Ishikawa (cell line): Measurements from ENCODE around the gene NLK.

ENCODE experiments used
- CEBPB ChIP-seq: IDR thresholded peaks from 2 replicates; pipeline ENCODE4 v1.6.1; 2012
- CREB1 ChIP-seq: IDR thresholded peaks from 2 replicates; pipeline ENCODE4 v1.6.1; 2012; ENCODE audit warnings: low read depth
- EGR1 ChIP-seq: IDR thresholded peaks from 2 replicates; pipeline ENCODE4 v1.6.1; 2012
- EP300 ChIP-seq: IDR thresholded peaks from 2 replicates; pipeline ENCODE4 v1.6.1; 2012; ENCODE audit warnings: borderline replicate concordance
- FOXM1 ChIP-seq: IDR thresholded peaks from 2 replicates; pipeline ENCODE4 v1.6.1; 2012; ENCODE audit warnings: low read depth, borderline replicate concordance
- NFIC ChIP-seq: IDR thresholded peaks from 2 replicates; pipeline ENCODE4 v1.6.1; 2012
- RAD21 ChIP-seq: IDR thresholded peaks from 2 replicates; pipeline ENCODE4 v1.6.1; 2012; ENCODE audit warnings: low read depth
- TAF1 ChIP-seq: IDR thresholded peaks from 2 replicates; pipeline ENCODE4 v1.6.1; 2012; ENCODE audit warnings: low read depth, mild to moderate bottlenecking
- TCF12 ChIP-seq: IDR thresholded peaks from 2 replicates; pipeline ENCODE4 v1.6.1; 2012; ENCODE audit warnings: low read depth
- TEAD4 ChIP-seq: IDR thresholded peaks from 2 replicates; pipeline ENCODE4 v1.6.1; 2012
- YY1 ChIP-seq: IDR thresholded peaks from 2 replicates; pipeline ENCODE4 v1.6.1; 2012; ENCODE audit warnings: low read depth
- ZBTB7A ChIP-seq: IDR thresholded peaks from 2 replicates; pipeline ENCODE4 v1.6.1; 2012; ENCODE audit warnings: low read depth
- TF ChIP-seq, protein P1 (sequence below): IDR thresholded peaks from 2 replicates; pipeline ENCODE4 v1.6.1; 2012; ENCODE audit warnings: low read depth, mild to moderate bottlenecking
- TF ChIP-seq, protein P2 (sequence below): IDR thresholded peaks from 2 replicates; pipeline ENCODE4 v1.6.1; 2012
- TF ChIP-seq, protein P3 (sequence below): IDR thresholded peaks from 2 replicates; pipeline ENCODE4 v1.6.1; 2012

Gene NLK

DNA sequence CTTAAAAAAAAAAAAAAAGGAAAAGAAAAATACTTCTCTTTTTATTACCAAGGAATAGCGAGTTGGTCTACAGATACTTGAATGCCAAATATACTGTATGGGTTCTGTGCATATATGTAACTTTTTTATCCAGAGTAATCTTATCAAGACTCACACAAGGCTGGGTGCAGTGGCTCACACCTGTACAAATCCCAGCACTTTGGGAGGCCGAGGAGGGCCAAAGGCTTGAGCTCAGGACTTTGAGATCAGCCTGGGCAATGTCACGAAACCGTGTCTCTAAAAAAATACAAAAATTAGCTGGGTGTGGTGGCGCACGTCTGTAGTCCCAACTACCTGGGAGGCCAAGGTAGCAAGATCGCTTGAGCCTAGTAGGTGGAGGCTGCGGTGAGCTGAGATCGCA, 139.1 kb downstream of the NLK start:
- TF ChIP-seq, protein P1, sequence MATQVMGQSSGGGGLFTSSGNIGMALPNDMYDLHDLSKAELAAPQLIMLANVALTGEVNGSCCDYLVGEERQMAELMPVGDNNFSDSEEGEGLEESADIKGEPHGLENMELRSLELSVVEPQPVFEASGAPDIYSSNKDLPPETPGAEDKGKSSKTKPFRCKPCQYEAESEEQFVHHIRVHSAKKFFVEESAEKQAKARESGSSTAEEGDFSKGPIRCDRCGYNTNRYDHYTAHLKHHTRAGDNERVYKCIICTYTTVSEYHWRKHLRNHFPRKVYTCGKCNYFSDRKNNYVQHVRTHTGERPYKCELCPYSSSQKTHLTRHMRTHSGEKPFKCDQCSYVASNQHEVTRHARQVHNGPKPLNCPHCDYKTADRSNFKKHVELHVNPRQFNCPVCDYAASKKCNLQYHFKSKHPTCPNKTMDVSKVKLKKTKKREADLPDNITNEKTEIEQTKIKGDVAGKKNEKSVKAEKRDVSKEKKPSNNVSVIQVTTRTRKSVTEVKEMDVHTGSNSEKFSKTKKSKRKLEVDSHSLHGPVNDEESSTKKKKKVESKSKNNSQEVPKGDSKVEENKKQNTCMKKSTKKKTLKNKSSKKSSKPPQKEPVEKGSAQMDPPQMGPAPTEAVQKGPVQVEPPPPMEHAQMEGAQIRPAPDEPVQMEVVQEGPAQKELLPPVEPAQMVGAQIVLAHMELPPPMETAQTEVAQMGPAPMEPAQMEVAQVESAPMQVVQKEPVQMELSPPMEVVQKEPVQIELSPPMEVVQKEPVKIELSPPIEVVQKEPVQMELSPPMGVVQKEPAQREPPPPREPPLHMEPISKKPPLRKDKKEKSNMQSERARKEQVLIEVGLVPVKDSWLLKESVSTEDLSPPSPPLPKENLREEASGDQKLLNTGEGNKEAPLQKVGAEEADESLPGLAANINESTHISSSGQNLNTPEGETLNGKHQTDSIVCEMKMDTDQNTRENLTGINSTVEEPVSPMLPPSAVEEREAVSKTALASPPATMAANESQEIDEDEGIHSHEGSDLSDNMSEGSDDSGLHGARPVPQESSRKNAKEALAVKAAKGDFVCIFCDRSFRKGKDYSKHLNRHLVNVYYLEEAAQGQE = no peak
- no peak for TF ChIP-seq CREB1
- no peak for TF ChIP-seq EGR1
- TF ChIP-seq CEBPB = no peak

DNA sequence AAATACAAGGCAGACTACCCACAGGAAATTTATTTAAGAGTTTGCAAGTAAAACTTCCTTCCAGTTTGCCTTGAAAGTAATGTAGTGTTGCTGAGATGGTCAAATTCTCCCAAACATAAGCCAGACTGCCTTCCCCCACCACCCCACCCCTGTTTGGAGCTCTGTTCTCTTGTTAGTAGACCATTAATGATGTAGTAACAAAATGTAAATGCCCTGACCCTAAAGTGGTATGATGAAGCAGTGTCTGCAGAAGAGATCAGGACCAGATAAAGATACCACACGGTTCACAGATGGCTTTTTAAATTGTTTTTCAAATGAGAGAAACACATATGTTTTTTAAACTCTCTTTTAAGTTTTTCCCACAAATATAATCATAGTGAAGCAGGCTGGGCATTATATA, 140.1 kb downstream of the NLK start:
- TF ChIP-seq FOXM1 (no peak), NFIC (no peak), RAD21 (no peak), CEBPB (no peak), CREB1 (no peak), ZBTB7A (no peak), TCF12 (no peak), EGR1 (no peak), TAF1 (no peak), YY1 (no peak), EP300 (no peak), TEAD4 (no peak)
- TF ChIP-seq, protein P2, sequence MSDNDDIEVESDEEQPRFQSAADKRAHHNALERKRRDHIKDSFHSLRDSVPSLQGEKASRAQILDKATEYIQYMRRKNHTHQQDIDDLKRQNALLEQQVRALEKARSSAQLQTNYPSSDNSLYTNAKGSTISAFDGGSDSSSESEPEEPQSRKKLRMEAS = no peak
- TF ChIP-seq, protein P3, sequence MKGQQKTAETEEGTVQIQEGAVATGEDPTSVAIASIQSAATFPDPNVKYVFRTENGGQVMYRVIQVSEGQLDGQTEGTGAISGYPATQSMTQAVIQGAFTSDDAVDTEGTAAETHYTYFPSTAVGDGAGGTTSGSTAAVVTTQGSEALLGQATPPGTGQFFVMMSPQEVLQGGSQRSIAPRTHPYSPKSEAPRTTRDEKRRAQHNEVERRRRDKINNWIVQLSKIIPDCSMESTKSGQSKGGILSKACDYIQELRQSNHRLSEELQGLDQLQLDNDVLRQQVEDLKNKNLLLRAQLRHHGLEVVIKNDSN = no peak
- TF ChIP-seq, protein P1 = no peak

DNA sequence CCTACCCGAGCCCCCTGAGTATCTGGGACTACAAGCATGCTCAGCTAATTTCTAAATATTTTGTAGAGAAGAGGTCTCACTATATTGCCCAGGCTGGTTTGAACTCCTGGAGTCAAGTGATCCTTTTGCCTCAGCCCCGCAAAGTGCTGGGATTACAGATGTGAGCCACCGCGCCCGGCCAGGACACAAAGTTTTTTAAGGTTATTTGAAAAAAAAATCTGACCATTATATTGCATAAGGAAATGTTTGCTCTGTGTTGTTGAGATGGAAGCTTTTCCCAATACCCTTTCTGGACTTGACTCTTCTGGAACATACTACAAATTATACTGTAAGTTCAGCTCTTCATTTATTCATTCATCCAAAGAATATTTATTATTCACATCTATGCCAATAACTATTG, 143.2 kb downstream of the NLK start:
- no peak for TF ChIP-seq TEAD4
- TF ChIP-seq TCF12 = no peak
- no peak for TF ChIP-seq EGR1
- TF ChIP-seq CREB1 = no peak
- no peak for TF ChIP-seq CEBPB
- no peak for TF ChIP-seq ZBTB7A
- TF ChIP-seq, protein P3 = no peak
- TF ChIP-seq RAD21 = no peak
- TF ChIP-seq, protein P1 = no peak
- no peak for TF ChIP-seq FOXM1

DNA sequence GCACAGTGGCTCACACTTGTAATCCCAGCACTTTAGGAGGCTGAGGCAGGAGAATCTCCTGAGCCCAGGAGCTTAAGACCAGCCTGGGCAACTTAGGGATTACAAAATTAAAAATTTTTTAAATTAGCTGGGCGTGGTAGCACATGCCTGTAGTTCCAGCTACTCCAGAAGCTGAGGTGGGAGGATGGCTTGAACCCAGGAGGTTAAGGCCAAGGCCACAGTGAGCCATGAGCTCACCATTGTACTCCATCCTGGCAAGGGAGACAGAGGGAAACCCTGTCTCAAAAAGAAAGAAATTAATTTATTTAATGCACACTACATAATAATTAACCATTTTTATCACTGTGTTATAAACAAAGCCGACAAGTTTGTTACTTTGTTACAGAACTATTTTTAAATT, 145.5 kb downstream of the NLK start:
- TF ChIP-seq CEBPB (no peak), FOXM1 (no peak), TAF1 (no peak), EGR1 (no peak), EP300 (no peak), YY1 (no peak), RAD21 (no peak), NFIC (no peak), TEAD4 (no peak), ZBTB7A (no peak), TCF12 (no peak), CREB1 (no peak)
- TF ChIP-seq, protein P2 = no peak
- TF ChIP-seq, protein P1 = no peak
- TF ChIP-seq, protein P3 = no peak
